Measurements from ENCODE around the gene KCNT1. TPM values are rescaled to one million over a fixed set of nuclear protein-coding genes. Genes with fewer than 3 reads are reported as not detected.

Gene KCNT1
- total RNA-seq, 1 donor from 2014 or later: not detected

DNA sequence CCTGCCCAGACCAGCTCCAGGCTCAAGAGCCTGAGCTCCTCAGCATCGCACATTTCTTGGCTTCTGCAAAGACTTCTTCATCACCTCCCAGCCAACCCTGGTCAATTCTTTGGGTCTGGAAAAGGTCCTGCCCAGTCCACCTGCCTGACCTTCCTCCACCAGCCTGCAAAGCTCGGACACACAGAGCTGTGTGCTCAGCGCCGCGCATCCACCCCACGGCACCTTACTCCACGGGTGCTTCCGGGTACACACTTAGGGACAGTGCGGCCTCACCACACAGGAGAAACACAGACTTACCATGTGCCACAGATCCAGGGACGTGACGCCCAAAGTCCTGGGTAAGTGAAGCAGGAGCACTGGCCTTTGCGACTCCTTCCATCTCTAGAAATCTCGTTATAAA lies 97.3 kb downstream of the KCNT1 start:
- peaks cover 7% of the 10 kb centered on the region for H3K27me3 Mint-ChIP-seq (ENCODE audit: unreplicated experiment)
- H3K27ac Mint-ChIP-seq (ENCODE audit: unreplicated experiment): no peak overlapping the region
- H3K4me3 Mint-ChIP-seq (ENCODE audit: unreplicated experiment): peak overlapping the region; percentile 67
- H3K4me1 Mint-ChIP-seq (ENCODE audit: unreplicated experiment): peaks cover 8% of the 10 kb centered on the region
- H3K36me3 Mint-ChIP-seq (ENCODE audit: low read depth, unreplicated experiment): no peaks in the 10 kb centered on the region
- no peaks in the 10 kb centered on the region for H3K9me3 Mint-ChIP-seq (ENCODE audit: unreplicated experiment)
- no peak for DNase-seq (ENCODE audit: low spot score)
- TF ChIP-seq, protein P1, sequence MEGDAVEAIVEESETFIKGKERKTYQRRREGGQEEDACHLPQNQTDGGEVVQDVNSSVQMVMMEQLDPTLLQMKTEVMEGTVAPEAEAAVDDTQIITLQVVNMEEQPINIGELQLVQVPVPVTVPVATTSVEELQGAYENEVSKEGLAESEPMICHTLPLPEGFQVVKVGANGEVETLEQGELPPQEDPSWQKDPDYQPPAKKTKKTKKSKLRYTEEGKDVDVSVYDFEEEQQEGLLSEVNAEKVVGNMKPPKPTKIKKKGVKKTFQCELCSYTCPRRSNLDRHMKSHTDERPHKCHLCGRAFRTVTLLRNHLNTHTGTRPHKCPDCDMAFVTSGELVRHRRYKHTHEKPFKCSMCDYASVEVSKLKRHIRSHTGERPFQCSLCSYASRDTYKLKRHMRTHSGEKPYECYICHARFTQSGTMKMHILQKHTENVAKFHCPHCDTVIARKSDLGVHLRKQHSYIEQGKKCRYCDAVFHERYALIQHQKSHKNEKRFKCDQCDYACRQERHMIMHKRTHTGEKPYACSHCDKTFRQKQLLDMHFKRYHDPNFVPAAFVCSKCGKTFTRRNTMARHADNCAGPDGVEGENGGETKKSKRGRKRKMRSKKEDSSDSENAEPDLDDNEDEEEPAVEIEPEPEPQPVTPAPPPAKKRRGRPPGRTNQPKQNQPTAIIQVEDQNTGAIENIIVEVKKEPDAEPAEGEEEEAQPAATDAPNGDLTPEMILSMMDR (IDR thresholded peaks at IDR 0.05; ENCODE audit: unreplicated experiment): no peak

DNA sequence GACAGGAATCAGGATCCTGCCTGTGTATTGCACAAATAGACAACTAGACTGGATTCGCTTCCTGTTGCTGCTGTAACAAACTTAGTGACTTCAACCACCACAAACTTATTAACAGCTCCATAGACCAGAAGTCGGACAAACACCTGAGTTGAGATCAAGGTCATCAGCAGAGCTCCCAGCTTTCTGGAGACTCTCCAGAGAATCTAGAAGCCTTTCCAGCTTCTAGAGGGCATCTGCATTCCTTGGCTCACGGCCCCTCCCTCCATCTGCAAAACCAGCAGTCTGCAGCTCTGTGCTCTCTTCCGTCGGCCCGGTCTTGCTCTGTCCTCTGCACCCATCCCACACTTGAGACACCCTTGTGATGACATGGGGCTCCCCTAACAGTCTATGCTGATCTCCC lies 99.1 kb downstream of the KCNT1 start:
- Mint-ChIP-seq H3K27me3 (ENCODE audit: unreplicated experiment) (peaks cover 7% of the 10 kb centered on the region), H3K9me3 (ENCODE audit: unreplicated experiment) (no peaks in the 10 kb centered on the region)
- TF ChIP-seq, protein P1 (IDR thresholded peaks at IDR 0.05; ENCODE audit: unreplicated experiment): no peak

DNA sequence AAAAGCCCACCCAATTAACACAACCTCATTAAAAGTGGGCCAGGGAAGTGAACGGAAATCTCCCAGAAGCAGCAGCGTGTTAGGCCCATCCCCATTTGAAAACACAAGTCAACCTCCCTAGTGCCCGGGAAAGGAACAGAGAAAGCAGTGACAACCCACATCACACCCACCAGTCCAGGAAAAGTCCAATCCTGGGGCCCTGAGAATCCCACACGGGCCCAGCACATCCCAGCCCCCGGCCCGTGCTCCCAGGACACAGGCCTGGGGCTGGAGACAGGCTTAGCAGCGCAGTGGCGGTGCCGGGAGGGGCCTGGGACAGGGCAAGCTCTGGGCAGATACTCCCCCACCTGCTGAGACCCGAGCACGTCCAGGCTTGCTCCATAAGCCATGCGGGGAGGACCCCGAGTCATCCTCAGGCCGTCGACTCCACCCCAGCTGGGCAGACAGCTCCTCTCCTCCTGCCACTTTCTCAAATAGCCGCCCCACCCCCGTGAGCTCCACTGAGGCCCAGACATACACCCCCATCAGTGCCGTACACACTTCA lies 101.0 kb downstream of the KCNT1 start:
- Mint-ChIP-seq H3K4me3 (ENCODE audit: unreplicated experiment) (no peak overlapping the region), H3K36me3 (ENCODE audit: low read depth, unreplicated experiment) (no peaks in the 10 kb centered on the region), H3K27me3 (ENCODE audit: unreplicated experiment) (peaks cover 8% of the 10 kb centered on the region), H3K4me1 (ENCODE audit: unreplicated experiment) (peaks cover under 1% of the 10 kb centered on the region), H3K9me3 (ENCODE audit: unreplicated experiment) (no peaks in the 10 kb centered on the region), H3K27ac (ENCODE audit: unreplicated experiment) (no peak overlapping the region)
- TF ChIP-seq, protein P1 (IDR thresholded peaks at IDR 0.05; ENCODE audit: unreplicated experiment): no peak
- no peak for DNase-seq (ENCODE audit: low spot score)

More for the DNA sequence above, 99.1 kb downstream of the KCNT1 start:
- no peak overlapping the region for H3K4me3 Mint-ChIP-seq (ENCODE audit: unreplicated experiment)
- DNase-seq (ENCODE audit: low spot score): no peak
- no peak overlapping the region for H3K27ac Mint-ChIP-seq (ENCODE audit: unreplicated experiment)
- H3K36me3 Mint-ChIP-seq (ENCODE audit: low read depth, unreplicated experiment): no peaks in the 10 kb centered on the region
- H3K4me1 Mint-ChIP-seq (ENCODE audit: unreplicated experiment): peaks cover 8% of the 10 kb centered on the region

DNA sequence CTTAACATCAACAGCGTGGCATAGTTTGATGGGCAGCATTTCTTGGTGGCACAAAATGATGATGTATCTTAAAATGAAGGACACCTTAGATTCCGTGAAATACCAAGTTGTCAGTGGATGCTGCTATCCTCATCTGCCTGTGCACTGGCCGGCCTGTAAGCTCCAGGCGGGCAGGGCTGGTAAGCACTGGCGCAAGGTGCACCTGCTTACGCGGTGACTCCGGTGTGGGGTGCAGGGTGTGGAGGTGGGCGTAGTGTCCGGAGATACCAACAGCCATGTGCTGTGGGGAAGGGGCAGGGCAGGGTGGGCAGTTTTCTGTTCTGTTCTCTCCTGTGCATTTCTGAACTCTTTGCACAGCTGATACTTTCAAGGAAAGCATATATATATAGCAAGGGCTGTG lies 101.5 kb downstream of the KCNT1 start:
- DNase-seq (ENCODE audit: low spot score): no peak
- Mint-ChIP-seq H3K27me3 (ENCODE audit: unreplicated experiment) (peaks cover 8% of the 10 kb centered on the region), H3K9me3 (ENCODE audit: unreplicated experiment) (no peaks in the 10 kb centered on the region), H3K4me1 (ENCODE audit: unreplicated experiment) (no peaks in the 10 kb centered on the region), H3K36me3 (ENCODE audit: low read depth, unreplicated experiment) (no peaks in the 10 kb centered on the region), H3K27ac (ENCODE audit: unreplicated experiment) (no peak overlapping the region), H3K4me3 (ENCODE audit: unreplicated experiment) (no peak overlapping the region)
- TF ChIP-seq, protein P1 (IDR thresholded peaks at IDR 0.05; ENCODE audit: unreplicated experiment): no peak

DNA sequence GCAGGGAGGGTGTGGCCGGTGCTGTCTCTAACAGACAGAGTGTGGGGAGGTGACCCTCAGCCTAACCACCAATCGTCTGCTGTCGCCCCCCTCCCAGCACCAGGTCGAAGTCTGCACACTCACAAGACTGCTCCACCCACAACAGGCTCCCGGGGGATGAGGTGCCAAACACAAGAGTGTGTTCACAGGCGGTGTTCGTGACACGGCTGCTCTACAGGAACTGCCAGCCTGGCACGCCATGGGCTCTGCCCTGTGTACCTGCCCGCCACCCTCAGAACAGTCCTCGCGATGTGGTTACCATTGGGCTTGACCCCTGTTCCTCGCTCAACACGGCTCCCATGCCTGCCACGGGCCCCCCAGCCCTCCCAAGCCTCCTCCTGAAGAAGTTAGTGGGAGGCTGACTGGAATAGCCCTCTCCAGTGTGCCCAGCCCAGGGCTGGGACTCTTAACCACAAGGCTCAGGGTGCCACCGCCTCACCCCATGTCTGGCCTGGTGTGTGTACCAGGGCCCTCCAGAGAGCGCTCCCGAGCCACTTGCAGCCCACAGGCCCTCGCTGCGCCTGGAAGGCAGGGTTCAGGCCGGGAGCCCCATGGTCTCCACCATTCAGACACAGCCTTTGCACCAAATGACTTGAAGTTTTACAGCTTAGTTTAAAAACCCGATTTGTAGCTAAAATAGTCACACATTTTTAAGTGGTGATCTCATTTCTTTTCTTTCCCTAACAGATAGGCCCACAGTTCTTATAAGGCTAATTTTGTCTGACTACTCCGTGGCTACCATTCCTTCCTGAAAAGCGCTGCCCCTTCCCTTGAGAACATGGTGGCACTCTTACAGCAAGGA lies 102.8 kb downstream of the KCNT1 start:
- DNase-seq (ENCODE audit: low spot score): no peak
- no peak overlapping the region for H3K4me3 Mint-ChIP-seq (ENCODE audit: unreplicated experiment)
- TF ChIP-seq, protein P1 (IDR thresholded peaks at IDR 0.05; ENCODE audit: unreplicated experiment): no peak
- H3K4me1 Mint-ChIP-seq (ENCODE audit: unreplicated experiment): no peaks in the 10 kb centered on the region
- H3K36me3 Mint-ChIP-seq (ENCODE audit: low read depth, unreplicated experiment): no peaks in the 10 kb centered on the region
- H3K9me3 Mint-ChIP-seq (ENCODE audit: unreplicated experiment): no peaks in the 10 kb centered on the region
- H3K27me3 Mint-ChIP-seq (ENCODE audit: unreplicated experiment): peaks cover 8% of the 10 kb centered on the region
- H3K27ac Mint-ChIP-seq (ENCODE audit: unreplicated experiment): no peak overlapping the region
